Effector CD8-positive, alpha-beta T cell (primary cell): Measurements from ENCODE around the gene CDK18.

Source experiments
- DNase-seq: peaks from one replicate; lab custom pipeline; 2025; lab: John Stamatoyannopoulos, UW

The CDK18 gene

DNA sequence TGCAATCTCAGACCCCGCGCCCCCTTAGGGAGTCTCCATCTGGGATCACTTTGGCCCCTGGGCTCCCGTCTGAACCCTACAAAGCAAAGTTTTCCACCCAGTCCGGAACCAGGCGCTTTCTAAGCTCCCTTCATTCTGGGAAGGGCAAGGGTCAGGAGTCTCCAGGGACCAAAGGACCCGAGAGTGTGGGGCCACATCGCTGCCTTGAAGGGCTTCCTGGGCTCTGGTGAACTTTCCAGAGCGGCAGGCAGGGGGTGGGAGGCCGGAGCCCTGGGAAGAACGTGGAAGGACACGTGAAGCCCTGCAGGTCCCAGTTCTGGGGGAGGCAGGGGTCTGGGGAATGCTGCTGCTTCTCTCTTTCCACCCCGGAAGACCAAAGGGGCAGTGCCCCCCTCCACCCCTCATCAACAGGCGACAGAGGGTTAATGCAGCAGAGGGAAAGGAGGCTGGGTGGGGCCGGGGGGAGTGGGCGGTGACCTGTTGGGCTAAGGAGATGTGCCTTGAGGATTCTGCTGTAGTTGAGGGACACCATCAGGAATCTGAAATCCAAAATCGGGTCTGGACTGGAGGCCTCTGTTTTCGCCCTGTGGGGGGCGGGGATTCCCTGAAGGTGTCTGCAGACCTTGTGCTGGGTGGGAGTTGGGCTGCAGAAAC is 734 bp downstream of the CDK18 start:
- no peak for DNase-seq

DNA sequence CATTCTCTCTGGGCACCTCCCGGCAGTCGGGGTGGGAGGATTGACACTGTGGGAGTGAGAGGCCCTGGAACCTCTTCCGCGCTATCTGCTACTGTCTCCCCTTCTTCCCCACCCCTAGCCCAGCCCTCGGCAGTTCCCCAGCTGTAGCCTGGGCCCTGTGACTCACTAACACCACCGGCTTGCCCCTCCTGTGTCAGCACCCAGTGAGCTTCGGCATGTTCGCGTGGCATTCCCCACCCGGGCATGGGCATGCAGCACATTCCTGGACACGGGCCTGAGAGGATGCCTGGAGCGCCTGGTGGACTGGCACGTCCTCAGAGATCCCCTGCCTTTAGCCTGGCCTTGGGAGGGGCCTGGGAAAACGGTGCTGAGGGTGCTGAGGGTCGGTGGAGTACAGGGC is 1.3 kb downstream of the CDK18 start:
- no peak for DNase-seq

DNA sequence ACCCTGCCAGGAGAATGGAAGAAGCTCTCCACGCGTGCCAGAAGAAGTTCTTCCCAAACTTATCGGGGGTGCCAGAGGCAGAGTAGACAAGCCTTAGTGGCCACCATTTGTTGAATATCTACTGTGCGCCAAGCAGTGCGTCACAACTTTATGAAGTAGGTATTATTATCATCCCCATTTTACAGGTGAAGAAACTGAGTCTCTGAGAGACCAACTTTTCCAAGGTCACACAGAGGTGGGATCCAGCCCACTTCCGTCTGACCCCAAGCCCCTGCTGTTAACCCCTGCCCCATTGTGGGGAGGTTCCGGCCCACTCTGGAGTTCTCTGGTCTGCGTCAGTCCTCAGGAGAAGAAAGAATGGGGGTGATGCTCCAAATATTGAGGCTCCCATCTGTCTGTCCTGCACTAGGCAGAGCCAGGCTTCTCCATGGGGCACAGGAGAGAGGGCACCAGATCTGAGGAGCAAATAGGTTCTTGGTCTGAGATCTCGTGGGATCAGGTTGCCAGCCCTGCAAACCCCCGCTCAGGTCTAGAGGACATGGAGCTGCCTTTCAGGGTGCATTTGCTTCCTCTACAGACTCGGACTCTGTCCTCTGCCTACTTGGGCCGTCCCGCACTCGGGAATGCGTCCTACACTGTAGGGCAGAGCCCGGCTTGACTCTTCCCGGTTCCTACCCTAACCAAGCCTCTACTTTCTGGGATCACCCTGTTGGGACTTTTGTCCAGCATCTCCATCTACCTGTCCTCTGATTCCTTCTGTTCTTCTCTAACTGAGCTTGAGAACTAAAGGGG is 2.1 kb downstream of the CDK18 start:
- DNase-seq, result no peak

DNA sequence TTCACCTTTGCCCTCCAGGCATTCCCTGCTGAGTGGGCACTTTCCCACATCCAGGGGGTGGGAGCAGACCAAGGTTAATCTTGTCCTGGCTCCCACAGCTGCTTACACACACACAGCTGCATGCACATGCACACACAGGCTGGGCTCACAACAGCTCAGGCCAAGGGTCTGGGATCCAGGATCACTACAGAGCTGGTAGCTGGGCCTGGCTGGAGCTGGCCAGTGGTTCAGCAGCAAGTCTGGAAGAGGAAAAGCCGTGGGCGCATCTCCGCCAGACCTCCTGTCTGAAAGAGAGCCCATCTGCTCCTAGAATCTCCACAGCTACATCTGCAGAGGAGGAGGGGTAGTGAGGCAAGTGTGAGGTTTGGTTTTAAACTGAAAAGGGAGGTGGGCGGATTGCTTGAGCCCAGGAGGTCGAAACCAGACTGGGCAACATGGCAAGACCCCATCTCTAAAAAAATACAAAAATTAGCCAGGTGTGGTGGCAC is 3.8 kb downstream of the CDK18 start:
- no peak for DNase-seq

DNA sequence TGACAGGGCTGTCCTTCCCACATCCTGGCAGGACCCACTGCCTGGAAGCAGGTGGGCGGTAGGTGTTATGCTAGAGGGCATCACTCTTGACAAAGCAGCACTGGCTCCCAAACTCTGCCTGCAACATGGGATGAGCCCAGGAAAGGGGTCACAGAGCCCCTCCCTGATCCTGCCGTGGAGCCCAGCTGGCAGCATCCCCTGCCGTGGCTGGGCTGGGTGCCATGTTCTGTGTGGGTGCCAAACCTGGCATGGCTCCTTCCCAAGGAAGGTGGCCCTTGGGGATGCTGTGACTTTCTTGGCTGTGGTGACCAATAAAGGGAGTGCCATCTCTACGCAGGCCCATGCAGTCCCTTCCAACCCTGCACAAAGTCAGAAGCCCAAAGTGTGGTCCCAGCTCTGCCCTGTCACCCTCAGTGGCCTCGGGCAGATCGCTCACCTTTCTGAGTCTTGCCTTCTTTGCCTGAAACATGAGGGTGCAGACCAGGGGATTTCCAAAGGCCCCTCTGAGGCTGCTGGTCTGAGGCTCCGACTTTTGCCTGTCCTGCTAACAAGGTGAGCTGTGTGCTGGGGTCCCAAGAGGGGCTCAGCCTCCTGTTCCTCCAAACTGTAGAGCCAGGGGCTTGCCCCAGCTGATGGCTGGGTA is 6.0 kb downstream of the CDK18 start:
- DNase-seq, result no peak

DNA sequence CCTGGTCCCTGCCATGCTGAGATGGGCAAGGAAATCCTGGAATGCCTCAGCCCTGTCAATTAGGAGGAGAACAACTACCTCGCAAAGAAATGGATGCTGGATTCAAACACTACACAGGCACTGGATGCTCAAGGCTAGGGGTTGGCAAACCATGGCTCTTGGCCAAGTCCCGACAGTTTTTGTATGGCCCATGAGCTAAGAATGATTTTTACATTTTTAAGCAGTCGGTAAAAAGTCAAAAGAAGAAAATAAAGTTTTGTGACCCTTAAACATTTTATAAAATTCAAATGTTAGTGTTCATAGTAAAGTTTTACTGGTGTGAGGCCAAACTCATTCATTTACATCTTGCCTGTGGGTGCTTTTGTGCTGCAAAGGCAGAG is 6.5 kb downstream of the CDK18 start:
- DNase-seq, result no peak

DNA sequence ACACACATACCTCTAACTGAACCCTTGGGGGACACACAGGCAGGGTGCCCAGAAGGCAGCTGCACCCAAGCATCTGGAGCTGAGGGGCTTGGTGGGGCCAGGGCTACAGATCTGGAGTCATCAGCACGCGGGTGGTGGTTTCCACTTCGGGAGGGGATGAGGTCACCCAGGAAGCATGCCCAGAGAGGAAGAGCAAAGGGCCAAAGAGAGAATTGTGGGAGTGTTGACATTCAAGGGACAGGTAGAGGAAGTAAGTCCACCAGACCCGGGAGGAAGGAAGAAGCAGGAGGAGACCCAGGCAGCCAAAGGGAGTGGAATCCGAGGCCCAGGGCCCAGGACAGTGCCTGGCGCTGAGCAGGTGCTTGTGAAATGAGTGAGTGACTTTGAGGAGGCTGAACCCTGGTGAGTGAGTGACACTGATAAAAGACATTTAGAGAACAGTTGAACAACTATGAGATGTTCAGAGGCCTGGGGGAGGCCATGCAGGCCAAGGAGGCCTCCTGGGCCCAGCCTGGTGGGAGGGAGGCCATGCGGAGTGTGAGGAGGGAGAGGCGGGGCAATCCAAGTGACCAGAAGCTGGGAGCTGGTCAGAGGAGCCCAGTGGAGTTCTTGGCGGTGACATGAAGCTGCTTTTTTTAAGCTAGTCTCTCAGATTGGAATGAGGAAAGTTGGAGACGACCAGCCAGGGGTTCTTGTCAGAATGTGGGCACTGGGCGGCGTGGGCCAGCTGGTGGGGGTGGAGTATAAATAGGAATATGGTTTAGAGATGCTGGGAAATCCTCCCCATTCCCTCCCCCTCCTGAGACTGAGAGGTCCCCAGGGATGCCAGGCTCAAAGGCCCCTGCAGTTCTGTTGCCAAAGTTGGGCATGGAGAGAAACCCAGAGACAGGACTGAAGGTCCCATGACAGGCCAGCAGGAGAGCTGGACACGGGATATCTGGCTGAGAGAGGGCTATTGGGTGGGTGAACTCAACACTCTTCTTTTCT is 7.9 kb downstream of the CDK18 start:
- DNase-seq, result no peak

DNA sequence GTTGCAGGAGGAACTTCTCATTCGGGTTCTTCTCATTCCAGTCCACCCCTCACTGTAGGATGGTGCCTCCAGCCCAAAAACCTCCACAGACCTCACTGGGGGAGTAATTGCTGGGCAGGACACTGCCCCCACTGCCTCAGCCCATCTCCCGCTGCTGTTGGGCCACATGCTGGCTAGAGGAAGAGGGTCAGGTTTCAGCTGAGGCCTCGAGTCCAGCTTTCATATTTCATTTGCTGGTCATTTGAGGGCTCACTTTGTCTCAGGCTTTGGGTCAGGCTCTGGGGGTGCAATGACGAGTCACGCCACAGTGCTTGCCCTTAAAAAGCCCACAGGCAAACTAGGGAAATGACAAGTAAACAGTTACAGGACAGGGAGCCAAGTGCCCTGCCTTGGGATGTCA is 9.3 kb downstream of the CDK18 start:
- DNase-seq, result no peak

DNA sequence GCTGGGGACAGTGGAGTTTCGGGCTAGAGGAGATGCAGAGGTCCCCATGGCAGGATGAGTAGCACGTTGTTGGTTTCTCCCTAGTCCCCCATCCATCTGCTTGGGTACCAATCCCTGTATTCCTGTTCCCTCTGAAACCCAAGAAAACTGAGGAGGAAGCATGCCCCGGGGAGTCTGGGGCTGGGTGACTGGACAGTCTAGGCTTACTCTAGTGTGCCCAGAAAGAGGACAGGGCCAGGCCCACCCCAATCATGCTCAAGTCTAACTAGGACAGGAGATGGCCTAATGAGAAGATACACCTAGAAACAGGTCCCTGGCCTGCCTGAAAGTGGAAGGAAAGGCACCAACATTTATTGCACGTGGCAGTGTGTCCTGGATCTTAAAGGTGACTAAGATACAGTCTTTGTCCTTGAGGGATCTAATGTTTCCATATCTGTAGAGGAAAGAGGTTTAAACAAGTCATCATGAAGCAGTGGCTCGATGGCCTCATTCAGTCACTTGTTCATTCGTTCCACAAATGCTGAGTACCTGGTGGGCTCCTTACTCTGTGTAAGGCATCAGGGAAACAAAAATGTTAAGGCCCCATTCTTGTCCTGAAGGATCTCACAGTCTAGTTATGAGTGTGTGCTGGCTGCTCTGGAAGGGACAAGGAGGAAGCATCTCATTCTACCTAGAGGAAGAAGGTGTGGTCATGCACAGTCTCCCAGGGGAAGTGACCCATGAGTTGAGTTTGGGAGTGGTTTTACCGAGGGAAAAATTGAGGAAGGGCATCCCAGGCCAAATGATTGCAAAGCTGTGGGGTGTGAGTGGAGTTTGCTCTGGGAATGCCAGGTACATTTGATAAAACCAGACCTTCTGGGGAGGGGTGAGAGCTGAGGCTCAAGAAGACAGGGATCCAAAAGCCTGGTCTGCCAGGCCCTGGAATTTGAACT is 10.0 kb downstream of the CDK18 start:
- DNase-seq, result no peak

DNA sequence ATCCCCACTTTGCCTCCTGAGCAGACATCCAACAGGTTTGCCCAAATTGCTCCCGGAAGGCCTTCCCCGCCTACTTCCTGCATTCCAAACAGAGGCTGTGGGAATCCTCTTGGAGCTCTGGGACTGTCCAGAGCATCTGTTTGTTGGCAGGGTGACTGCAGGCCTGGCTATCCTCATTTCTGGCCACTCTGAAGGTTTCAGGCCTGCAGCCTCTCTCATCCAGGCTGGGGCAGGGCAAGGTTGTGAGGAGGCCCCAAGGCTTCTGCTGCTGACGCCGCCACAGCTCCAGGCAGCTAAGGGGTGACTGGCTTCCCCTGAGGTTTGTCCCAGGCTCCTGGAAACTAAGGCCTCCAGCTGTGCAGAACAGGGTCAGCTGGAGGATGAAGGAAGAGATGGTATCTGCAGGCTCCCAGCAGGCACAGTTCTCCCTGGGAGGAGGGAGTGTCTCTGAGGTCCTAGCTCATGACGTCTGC is 11.3 kb downstream of the CDK18 start:
- DNase-seq, result no peak

DNA sequence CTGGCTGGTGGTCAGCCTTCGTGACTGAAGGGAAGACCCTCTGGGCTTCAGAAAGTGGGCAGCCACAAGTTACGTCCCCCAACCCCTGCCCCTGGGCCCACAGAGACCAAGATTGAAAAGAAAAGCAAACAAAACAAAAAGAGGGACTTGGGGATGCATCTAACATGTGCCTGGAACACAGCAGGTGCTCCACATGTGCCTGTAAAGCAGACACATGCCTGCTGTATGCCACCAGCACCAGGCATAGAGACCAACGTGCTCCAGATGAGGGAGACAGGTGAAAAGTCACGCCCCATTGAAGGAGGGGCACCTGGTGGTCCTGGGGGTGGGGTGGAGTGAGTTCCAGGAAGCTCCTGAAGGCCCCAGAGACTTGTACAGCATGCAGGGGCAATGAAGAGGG is 11.9 kb downstream of the CDK18 start:
- DNase-seq, result no peak

DNA sequence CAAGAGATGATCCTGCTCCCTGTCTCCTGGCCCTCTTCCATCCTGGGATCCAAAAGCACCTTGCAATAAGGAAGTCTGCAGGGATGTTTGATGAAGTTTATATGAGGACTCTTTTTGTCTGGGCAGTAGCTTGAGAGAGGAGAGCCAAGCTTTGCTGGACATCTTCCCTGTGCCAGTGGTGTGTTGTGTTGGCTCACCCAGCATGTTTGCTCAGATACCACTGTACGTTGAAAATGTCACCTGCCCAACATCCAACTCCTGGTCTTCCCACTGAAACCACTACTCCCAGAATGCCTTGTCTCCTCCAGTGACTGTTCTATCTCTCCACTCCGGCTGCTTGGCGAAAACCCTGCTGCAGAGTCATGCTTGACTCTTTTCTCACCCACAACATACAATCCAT is 12.8 kb downstream of the CDK18 start:
- DNase-seq, result no peak

DNA sequence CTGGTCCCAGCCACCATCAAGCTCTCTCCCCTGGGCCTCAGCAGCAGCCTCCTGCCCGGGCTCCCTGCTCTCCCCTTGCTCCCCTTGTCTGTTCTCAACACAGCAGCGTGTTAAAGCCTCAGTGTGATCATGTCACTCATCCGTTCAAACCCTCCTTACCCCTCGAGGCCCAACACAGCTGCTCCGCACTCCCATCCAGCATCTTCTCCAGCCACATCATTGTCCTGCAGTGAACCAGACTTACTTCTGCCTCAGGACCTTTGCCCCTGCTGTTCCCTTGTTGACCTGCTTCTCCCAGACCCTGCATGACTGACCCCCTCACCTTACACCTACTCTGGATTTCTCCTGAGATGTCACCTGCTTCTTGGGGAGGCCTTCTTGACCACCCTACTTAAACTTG is 13.3 kb downstream of the CDK18 start:
- no peak for DNase-seq

DNA sequence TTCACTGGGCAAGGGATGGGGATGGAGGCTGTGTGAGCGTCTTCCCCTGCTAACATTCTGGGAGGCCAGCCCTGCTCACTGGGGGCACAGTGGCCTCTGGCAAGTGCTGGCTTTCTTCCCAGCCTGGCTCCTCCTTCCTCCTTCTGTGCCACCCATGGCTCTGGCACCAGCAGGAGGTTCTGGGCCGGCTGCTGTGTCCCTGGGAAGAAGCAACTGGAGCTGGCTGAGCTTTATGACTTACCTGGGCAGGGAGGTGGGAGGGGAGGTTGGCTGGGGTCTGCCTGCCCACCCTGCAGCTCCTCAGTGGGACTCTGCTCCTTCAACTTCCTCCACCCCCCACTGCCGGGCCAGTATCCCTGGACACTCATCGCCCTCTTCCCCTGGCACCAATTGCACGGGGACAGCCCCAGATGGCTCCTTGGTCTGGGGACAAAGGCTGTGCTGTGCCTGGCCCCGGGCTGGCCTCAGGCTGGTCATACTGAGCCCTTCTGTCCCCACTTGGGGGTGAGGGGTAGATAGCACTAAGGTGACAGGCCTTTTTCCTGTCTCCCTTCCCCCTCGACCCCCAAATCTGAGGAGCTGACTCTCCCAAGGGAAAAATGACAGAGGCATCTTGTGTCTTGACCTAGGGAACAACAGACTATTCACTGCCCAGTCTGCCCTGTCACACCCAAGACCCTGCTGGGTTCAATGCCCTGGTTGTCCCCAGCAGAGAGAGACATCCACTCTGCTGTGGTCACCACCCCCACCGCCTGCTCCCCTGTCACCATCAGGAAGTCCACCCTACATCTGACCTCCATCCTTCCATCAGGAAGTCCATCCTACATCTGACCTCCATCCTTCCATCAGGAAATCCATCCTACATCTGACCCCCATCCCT is 14.4 kb downstream of the CDK18 start:
- DNase-seq, result no peak

DNA sequence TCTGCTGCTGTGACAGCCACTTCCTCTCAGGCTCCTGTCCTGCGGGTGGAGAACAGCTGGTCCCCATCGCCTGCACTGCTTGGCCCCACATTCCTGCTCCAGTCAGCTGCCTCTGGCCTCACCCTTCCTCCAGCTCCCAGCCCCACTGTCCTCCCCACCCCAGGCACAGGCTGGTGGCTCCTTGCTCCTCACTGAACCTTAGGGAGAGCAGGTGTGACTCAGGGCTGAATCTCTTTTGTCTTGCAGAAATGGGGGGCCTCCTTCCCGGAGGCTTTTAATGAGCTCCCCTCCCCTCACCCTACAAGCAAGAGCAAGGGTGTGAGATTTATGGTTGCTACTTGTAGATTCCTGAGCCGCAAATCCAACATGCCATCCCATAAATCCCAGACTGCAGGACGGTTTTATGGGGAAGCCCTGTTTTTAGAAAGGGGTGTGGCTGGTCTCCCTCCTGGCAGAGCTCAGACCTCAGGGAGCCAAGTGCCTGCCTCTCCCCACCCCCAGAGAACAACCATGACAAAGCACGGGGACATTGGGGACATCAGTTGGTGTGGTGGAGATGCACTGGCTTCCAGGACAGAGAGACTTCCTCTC is 15.2 kb downstream of the CDK18 start:
- DNase-seq, result no peak

DNA sequence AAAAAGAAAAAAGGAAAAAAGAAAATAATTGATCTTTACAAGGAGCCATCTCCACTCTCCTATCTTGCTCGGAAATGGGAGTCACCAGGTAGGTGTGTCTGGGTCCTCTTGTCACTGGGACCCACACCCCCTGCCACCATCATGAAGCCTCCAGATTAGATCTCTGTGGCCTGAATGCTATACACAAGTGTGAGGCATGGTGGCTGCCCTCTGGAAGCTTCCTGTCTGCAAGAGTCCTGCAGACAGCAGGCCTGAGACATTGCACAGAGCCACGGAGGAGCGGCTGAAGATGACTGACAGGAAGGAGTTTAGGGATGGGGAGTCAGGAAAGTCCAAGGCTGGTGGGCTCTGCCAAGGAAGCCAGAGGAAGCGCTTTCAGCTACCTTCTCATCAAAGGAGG is 16.2 kb downstream of the CDK18 start:
- no peak for DNase-seq

DNA sequence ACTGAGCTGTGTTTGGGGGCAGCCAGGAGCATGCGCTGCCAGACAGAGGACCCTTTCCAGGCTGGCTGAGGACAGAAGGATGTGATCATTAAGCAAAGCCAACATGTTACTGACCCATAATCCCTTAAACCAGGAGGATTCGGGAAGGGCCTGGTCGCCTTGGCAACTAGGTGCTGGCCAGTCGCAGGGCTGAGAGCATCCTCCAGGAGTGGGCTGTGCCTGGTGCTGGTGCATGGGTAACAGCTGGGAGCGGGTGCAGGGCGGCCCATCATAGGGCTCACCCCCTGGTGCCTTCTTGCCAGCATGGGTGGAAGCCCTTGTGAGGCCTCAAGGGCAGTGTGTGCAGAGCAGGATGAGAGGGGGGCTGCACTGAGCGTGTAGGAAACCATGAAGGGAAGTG is 17.2 kb downstream of the CDK18 start:
- no peak for DNase-seq

DNA sequence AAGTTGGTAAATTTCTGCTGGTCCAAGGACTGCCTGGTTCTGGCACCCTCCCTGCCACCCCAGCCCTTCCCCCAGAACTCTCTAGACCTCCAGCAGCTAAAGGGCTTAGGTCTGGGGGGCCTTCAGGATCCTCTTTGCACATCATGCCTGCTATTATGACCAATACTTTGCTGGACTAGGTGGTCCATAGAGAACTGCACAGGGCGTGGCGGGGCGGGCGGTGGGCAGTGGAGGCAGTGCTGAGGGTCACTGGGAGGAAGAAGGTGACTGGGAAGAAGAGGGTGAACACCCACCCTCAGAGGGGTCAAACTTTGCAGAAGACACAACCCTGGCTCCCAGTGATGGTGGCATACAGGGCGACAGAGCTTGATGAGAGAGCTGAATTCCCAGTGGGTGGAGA is 18.2 kb downstream of the CDK18 start:
- DNase-seq, result no peak

DNA sequence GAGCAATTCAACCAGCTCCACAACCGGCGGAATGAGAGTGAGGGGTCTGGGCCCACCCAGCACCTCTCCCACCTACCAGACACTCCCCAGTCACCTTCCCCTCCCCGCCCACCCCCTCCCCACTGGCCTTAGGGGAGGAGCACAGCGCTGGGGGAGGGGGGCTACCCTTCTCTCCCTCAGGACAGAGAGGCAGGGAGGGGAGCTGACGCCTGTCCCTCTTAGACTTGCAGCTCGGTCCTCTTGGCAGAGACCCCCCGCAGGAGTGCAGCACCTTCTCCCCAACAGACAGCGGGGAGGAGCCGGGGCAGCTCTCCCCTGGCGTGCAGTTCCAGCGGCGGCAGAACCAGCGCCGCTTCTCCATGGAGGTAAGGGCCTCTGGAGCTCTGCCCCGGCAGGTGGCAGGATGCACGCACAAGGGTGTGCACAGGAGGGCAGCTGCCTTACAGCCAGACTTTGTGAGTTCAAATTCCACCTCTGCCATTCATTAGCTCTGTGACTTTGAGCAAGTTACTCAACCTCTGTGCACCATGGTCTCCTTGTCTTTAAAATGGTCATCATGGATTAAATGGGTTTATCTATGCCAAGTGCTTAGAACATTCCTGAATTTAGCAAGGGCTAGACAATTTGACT is 18.9 kb downstream of the CDK18 start:
- no peak for DNase-seq
